GM15510 (cell line): ENCODE measurements around the gene DMD.

Experiments used
- POLR2A ChIP-seq: IDR thresholded peaks from 3 replicates; pipeline ENCODE4 v1.6.1; 2011; ENCODE audit warnings: borderline replicate concordance; ENCODE audit not compliant: insufficient read length; ENCODE audit errors: extremely low read depth

The DMD gene

DNA sequence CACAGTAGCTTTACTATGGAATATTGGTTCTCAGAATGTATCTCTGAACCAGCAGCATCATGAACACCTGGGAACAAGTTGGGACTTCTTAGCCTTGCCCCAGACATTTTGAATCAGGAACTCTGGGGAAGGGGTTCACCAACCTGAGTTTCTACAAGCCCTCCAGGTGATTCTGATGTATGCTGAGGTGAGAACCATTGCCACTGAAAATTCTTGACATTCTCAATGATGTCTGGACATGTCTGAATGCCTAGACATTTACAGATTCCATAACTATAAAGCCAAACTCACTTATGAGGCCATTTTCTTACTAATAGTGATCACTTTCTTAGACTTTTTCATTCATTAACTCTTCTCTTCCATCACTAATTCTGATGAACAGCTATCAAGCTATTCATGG is 1750.1 kb downstream of the DMD start:
- TF ChIP-seq POLR2A: no peak

DNA sequence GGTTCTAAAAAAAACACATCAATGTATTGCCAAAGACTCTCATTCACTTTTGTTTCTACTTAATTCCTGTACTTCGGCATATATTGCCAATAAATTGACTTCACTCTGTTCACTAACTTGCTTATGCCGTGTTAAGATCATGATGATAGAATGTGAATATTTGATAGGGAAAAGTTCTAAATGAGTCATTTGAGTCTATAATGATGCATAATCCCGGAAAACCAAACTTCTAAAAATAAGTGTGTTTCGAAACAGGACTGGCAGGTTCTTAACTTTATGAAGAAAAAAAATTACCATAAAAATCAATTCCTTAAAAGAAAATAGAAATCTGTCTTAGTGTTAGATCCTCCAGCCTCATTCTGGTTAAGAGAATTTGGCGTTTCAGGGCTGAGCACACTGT is 1752.0 kb downstream of the DMD start:
- TF ChIP-seq POLR2A: no peak

DNA sequence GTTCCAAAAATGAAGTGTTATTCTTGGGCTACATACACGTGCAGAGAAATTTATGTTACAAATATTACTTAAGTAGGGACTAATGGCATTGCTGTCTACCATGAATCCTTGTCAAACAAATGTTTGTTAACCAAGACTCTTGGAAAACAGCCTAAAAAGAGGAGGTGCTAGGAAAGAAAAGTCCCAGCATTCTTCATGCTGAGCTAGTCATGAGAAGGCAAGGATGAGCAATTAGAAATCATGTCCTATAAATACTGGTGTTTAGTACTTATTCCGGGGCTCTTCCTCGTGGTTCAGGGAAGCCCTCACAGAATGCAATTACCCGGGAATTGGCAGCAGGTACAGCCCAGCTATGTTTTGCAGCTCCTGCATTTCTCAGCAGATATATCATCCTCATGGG is 1761.4 kb downstream of the DMD start:
- TF ChIP-seq POLR2A: no peak

DNA sequence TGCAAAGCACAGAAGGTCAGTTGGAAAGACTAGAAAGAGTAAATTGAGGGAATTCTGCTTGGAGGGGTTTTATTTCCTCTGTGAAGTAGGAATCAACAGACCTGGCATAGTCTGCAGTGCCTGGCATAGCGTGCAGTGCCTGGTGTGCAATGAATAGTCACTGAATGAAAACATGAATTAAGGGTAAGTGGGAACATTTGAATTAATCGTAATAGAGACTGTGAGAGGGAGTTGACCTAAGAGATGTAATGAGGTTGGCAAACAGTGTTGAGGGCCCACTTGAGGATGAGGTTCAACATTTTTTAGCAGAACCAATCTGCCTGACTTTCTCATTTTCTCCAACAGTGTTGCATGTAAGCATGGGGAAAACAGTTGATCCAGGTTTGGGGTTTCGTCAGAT is 1762.3 kb downstream of the DMD start:
- no peak for TF ChIP-seq POLR2A

DNA sequence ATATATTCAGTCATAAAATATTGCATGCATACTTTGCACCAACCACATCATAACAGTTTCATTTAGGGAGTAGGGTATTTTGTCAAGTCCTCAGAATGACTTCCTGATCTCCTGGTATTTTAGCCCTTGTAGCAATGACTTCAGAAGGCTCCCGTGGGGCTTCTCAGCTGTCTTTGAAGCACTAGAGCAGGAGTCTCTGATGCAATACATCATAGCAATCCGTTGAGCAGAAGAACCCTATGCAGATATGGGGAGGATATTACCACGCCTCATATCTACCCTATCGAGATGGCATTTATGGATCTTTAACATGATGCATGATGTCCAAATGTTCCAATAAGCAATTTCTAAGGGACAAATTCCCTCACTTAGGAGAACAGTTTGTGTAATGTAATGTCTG is 1765.8 kb downstream of the DMD start:
- no peak for TF ChIP-seq POLR2A

DNA sequence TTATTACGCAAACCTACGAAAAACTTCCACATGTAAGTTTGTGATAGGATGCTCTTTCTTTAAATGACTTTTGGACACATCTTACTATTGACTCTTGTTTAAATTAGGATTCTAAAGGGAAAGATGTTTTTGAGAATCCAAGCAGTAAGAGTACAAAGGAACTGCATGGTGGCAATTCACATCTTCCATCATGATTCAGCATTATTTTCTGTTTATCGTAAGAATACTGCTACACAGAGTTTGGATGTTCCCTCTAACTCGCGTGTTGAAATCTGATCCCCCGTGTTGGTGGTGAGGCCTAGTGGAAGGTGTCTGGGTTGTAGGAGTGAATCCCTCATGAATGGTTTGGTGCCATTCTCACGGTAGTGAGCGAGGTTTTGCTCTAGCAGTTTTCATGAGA is 1767.7 kb downstream of the DMD start:
- no peak for TF ChIP-seq POLR2A

DNA sequence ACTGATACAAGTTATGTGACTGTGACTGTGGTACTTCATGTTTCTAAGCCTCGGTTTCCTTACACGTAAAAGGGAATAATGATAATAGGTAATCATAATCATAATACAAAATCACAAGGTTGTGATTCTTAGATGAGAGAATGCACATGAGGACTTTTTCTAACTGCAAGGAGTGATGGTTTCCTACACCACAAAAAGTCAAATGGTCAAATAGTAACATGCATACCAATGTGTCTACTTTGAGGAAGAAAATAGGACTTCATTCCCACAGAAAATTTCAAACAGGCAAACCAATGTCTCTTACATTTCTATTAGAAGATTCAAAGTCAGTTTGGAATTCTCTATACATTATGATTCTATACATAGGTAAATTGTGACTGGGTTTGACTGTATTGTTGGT is 1770.8 kb downstream of the DMD start:
- TF ChIP-seq POLR2A: no peak

DNA sequence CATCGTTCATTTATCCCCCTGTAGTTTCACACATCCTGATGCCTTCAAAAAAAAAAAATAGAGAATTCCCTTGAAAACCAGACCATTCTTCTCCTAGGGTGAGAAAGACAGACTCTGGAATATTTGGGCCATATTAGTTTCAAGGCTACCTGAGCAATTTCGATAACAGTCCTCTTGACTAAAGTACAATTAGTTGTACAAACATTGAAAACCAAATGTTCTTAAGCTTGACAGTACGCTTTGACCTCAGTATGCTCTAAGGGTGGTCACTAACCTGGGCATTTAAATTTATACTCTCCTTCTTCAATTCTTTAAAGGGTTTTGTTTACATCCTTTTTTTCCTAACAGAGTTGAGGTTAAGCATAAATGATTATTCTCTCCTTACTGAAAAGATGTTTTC is 1774.9 kb downstream of the DMD start:
- TF ChIP-seq POLR2A: no peak

DNA sequence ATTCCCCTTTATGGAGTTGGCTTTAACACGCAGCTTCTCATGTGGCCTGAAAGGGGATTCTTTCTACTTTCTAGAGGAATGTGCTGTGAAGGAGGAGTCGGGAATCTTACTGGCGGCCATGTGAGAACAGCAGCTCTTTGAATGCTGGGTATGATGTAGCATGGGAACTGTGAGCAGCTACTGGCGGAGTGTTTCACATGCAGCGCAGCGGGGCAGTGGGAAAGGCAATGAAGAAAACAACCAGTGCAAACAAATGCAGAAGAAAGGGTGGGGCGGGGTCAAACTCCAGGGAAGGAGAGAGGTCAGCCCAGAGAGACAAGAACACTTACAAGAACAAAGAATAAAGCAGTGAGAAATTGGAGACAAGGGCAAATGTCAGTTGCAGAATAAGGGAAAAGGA is 1775.8 kb downstream of the DMD start:
- TF ChIP-seq POLR2A: no peak

DNA sequence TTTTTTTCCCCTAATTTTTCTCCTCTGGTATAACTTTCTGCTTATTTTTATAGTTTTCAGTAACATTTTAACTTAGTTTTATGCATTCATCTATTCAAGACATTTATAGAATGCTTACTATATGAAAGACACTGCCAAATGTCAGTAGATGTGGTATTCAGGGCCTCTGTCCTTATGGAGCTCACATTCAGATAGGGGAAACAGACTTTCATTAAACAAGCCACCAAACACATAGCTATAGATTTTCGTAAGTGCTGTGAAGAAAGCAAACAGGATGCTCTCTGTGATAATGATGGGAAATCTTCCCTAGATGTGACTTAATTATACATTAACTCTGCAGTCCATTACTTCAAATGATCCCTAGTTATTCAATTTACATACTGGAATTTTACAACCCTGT is 1777.5 kb downstream of the DMD start:
- TF ChIP-seq POLR2A: no peak

DNA sequence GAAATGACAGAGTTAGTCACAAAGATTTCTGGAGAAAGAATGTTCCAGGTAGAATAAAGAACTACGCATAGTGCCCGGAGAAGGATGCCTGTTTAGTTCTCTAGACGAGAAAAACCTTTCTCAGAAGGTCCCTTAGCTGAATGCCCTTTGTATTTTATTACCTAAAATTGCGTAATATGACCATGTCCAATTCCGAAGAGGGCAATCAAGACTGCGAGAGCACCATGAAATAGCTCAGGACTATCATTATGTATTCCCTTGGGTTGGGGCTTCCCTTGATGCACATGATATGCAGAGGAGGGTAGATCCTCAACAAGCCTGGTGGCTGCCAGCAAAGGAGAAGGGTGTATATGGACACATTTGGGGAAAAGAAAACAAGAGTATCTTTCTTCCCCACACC is 1781.4 kb downstream of the DMD start:
- no peak for TF ChIP-seq POLR2A

DNA sequence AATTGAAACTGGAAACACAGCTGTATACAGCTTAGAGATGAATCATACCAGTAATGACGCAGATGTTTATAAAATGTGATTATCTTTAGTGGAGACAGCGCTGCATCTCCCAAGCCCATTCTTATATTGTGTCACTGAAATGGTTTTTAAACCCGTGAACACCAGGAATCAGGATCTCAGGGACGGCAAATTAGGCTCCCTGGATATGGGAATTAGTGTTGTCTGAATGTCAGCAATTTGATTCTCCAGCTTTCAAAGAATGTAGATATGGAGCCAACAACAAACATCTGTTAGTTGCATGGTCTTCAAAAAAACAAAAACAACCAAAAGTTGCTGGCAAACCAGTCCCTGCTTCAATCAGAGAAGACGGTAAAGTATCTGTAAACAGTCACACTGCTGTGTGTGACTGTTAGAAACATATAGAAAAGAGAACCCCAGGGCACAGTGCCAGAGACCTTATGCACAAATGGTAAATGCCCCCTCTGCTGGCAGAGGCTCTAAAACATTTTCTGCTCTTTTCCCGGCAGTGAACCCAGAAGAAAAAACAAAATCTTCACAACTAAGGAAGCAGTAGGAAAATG is 1787.7 kb downstream of the DMD start:
- no peak for TF ChIP-seq POLR2A

DNA sequence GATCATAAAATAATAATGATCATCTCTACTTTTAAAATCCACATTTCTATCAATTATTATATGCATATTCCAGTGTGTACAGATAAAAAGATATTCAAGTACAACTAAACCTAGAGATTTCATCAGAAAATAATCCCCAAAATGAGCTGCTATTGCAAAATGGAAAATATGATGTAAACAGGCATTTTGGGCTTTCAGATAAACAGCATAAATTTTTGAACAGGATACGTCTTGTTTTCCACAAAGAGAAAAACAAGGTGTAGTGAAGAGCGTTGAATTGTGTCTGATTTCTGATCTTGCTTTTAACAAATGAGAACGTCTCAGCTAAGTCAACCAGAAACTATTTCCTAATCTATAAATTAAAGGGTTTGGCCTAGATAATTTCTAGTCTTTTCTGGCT is 1789.9 kb downstream of the DMD start:
- TF ChIP-seq POLR2A: no peak

DNA sequence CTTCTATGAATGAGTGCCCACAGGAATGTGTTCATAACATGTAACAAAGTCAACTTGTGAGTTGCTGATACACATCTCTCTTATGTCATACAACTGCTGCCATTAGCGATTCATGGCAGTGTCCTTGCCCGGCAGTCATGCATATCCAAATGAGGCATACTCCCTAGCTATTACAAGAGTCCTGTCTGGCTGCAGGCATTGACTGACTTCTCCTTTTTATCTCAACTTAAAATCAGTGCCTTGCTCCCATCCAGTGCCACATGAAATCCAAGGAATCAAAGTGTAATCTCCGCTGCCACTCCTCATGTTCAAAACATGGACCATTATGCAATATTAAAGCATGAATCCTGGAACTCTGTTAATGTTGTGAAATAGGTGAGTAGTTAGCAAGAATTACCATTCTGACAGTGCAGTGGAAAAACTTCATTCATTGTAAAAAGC is 1790.6 kb downstream of the DMD start:
- TF ChIP-seq POLR2A: no peak

DNA sequence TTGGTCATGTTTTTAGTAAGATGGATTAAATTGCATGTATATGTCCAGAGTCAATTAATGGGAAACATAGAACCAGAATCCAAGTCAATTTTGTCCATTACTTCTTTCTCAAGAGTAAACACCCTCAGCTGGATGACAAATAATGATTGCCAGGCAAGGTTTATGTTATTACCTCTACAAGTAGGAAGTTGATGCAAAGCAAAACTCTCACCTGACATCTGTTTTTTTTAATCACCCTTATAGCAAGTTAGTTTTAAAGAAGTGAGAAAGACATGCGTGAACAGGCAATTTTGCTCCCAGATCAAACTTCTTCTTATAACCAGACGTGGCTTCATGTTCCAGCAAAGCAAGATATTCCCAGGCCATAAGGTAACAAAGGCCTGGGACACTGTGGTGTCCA is 1791.0 kb downstream of the DMD start:
- no peak for TF ChIP-seq POLR2A

DNA sequence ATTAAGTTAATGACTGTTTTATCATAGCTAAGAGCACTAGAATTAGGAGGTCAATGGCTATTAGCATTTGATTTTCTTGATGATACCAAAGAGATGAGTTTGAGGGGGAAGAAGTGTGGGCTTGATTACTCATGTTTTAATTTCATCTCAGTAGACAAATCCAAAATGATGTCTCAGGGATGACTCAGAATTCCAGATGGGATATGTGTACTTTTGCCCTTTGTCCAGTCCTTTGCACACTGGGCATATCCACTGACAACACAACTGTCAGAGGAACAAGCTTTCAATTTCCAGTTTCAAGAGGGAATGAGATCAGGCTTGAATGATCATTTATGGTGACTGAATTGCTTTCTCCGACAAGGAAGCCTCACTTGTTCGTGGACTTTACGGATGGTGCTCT is 1814.2 kb downstream of the DMD start:
- no peak for TF ChIP-seq POLR2A

DNA sequence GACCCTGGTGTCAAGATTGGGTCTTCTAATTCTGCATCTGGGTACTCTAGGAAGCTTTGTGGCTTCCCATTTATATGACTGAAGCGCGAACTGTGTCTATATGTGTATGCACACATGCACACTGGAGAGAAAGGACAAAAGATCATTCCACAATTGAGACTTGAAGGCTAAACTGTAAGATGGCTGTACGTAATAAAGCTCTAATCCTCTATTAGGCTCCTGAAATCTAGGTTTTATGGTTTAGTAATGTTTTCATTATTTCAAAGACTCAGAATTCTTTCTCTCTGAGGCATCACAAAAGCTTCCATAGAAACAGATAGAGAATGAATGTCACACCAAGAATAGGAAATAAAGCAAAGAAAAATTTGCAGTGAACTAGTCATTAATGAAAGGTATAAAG is 1818.8 kb downstream of the DMD start:
- TF ChIP-seq POLR2A: no peak
